H1 (cell line): ENCODE results near the gene HOMER2. TPM values are rescaled to one million over a fixed set of nuclear protein-coding genes. Genes with fewer than 3 reads are reported as not detected.

Experiments used
- CTCF ChIA-PET: fragments of 300-600 bp; sonication (Branson Sonifier 250); formaldehyde crosslinking; loops from one replicate; lab custom pipeline; 2021; ENCODE audit not compliant: partially characterized antibody; lab: Charles Lee
- POLR2A ChIA-PET: fragments of 300-600 bp; sonication (Branson Sonifier 250); formaldehyde crosslinking; loops from one replicate; lab custom pipeline; 2021; ENCODE audit warnings: inconsistent platforms; ENCODE audit not compliant: partially characterized antibody; lab: Charles Lee
- DNase-seq, 2 experiments: peaks; one replicate each; pipeline versions ENCODE4 v3.0.0 to v3.0.0-alpha.2; 2010 to 2022; ENCODE audit warnings: low spot score in 2 of 2, low read depth in 1 of 2, mixed read lengths in 1 of 2
- FAIRE-seq: peaks from 2 replicates; lab custom pipeline; 2011; peaks lifted over from hg19 to GRCh38; lab: Jason Lieb, UNC
- H2AFZ ChIP-seq: 2 replicates; pipeline ENCODE4 v1.8.1; 2012; ENCODE audit warnings: low read length, inconsistent platforms
- H2AK5ac ChIP-seq: 2 replicates; pipeline ENCODE4 v1.6.1; 2013; ENCODE audit warnings: low read depth, low read length
- H2BK120ac ChIP-seq: replicated peaks from 2 replicates; pipeline ENCODE3; 2013; ENCODE audit warnings: low read depth, low read length, inconsistent platforms
- H2BK12ac ChIP-seq: 2 replicates; pipeline ENCODE4 v1.6.1; 2013; ENCODE audit warnings: low read depth, low read length
- H2BK15ac ChIP-seq: 2 replicates; pipeline ENCODE4 v1.6.1; 2013; ENCODE audit warnings: low read length
- H2BK20ac ChIP-seq: 2 replicates; pipeline ENCODE4 v1.6.1; 2013; ENCODE audit warnings: low read length
- H2BK5ac ChIP-seq: 2 replicates; pipeline ENCODE4 v1.6.1; 2013; ENCODE audit warnings: low read depth, low read length
- H3K14ac ChIP-seq: 2 replicates; pipeline ENCODE4 v1.6.1; 2013; ENCODE audit warnings: inconsistent platforms; ENCODE audit not compliant: insufficient read length
- H3K18ac ChIP-seq: 2 replicates; pipeline ENCODE4 v1.6.1; 2013; ENCODE audit warnings: low read length; ENCODE audit errors: extremely low read depth
- H3K23ac ChIP-seq: 2 replicates; pipeline ENCODE4 v1.6.1; 2013; ENCODE audit warnings: inconsistent platforms; ENCODE audit not compliant: insufficient read length
- H3K23me2 ChIP-seq: 2 replicates; pipeline ENCODE4 v1.6.1; 2013; ENCODE audit warnings: low read depth, low read length
- H3K27ac ChIP-seq: 2 replicates; pipeline ENCODE4 v1.6.1; 2011; ENCODE audit warnings: low read depth, low read length, inconsistent platforms
- H3K27me3 ChIP-seq, 4 experiments: replicated peaks in 1 of 4; 1 replicate in 1 of 4; 2 replicates in 3 of 4; pipeline versions ENCODE4 v1.6.1 to v1.8.1; 2011 to 2013; ENCODE audit warnings: low read length in 3 of 4, mild to moderate bottlenecking in 3 of 4, inconsistent platforms in 2 of 4, mixed read lengths in 2 of 4, moderate library complexity in 1 of 4; ENCODE audit not compliant: control insufficient read depth in 3 of 4, insufficient read depth in 3 of 4; ENCODE audit errors: extremely low read depth in 1 of 4
- H3K36me3 ChIP-seq, 4 experiments: 2 replicates each; pipeline versions ENCODE4 v1.6.1 to v1.8.1; 2011 to 2013; ENCODE audit warnings: mild to moderate bottlenecking in 4 of 4, low read length in 3 of 4, moderate library complexity in 2 of 4, control low read depth in 1 of 4, inconsistent platforms in 1 of 4; ENCODE audit not compliant: insufficient read depth in 4 of 4, control insufficient read depth in 2 of 4
- H3K4ac ChIP-seq: replicated peaks from 2 replicates; pipeline ENCODE3; 2013; ENCODE audit warnings: low read length, low read depth, mixed read lengths, inconsistent platforms; ENCODE audit not compliant: insufficient read length
- H3K4me1 ChIP-seq, 4 experiments: replicated peaks in 1 of 4; 1 replicate in 1 of 4; 2 replicates in 3 of 4; pipeline versions ENCODE4 v1.6.1 to v1.8.1; 2011 to 2013; ENCODE audit warnings: low read length in 3 of 4, inconsistent platforms in 2 of 4, mixed read lengths in 1 of 4; ENCODE audit not compliant: insufficient read depth in 4 of 4, control insufficient read depth in 3 of 4
- H3K4me2 ChIP-seq, 2 experiments: 2 replicates each; pipeline versions ENCODE4 v1.6.1 to v1.8.1; 2011 to 2013; ENCODE audit warnings: low read depth in 2 of 2, low read length in 2 of 2, control low read depth in 1 of 2, inconsistent platforms in 1 of 2, mild to moderate bottlenecking in 1 of 2; ENCODE audit not compliant: insufficient read depth in 1 of 2
- H3K4me3 ChIP-seq, 4 experiments: fragments of 200-600, 300-600 bp in 1 of 4; sonication (generic), shearing (Covaris generic), sonication (Bioruptor Twin) in 1 of 4; 2 replicates each; pipeline versions ENCODE4 v1.5.1 to v1.8.1; 2011 to 2016; ENCODE audit warnings: low read length in 4 of 4, low read depth in 3 of 4, control low read depth in 2 of 4, inconsistent platforms in 2 of 4, mild to moderate bottlenecking in 2 of 4, mixed read lengths in 1 of 4, moderate library complexity in 1 of 4; ENCODE audit not compliant: insufficient read depth in 2 of 4; ENCODE audit errors: extremely low read depth in 1 of 4
- H3K56ac ChIP-seq: replicated peaks from 2 replicates; pipeline ENCODE3; 2013; ENCODE audit warnings: low read depth, mild to moderate bottlenecking, mixed read lengths, low read length, inconsistent platforms; ENCODE audit not compliant: insufficient read length
- H3K79me1 ChIP-seq: 2 replicates; pipeline ENCODE4 v1.6.1; 2013; ENCODE audit warnings: low read depth, low read length, control low read depth
- H3K79me2 ChIP-seq, 2 experiments: 2 replicates each; pipeline versions ENCODE4 v1.6.1 to v1.8.1; 2012 to 2013; ENCODE audit warnings: low read length in 2 of 2, mild to moderate bottlenecking in 2 of 2, inconsistent platforms in 1 of 2; ENCODE audit not compliant: insufficient read depth in 2 of 2, control insufficient read depth in 1 of 2
- H3K9ac ChIP-seq, 4 experiments: replicated peaks in 1 of 4; 1 replicate in 1 of 4; 2 replicates in 3 of 4; pipeline versions ENCODE4 v1.6.1 to v1.8.1; 2011 to 2013; ENCODE audit warnings: low read depth in 3 of 4, low read length in 3 of 4, control low read depth in 2 of 4, mild to moderate bottlenecking in 2 of 4, moderate library complexity in 2 of 4, inconsistent platforms in 1 of 4; ENCODE audit errors: extremely low read depth in 1 of 4
- H3K9me3 ChIP-seq, 2 experiments: 2 replicates each; pipeline versions ENCODE4 v1.6.1 to v1.8.1; 2012 to 2013; ENCODE audit warnings: mild to moderate bottlenecking in 2 of 2, moderate library complexity in 2 of 2, control low read depth in 1 of 2, inconsistent platforms in 1 of 2, low read depth in 1 of 2, low read length in 1 of 2, mixed read lengths in 1 of 2; ENCODE audit not compliant: insufficient read depth in 2 of 2
- H4K20me1 ChIP-seq, 2 experiments: replicated peaks in 1 of 2; 2 replicates each; pipeline versions ENCODE3 to v1.8.1; 2011 to 2013; ENCODE audit warnings: inconsistent platforms in 2 of 2, low read length in 2 of 2, mild to moderate bottlenecking in 1 of 2; ENCODE audit not compliant: insufficient read depth in 2 of 2, control insufficient read depth in 1 of 2
- H4K5ac ChIP-seq: 2 replicates; pipeline ENCODE4 v1.6.1; 2013; ENCODE audit warnings: low read length, low read depth, mixed read lengths, inconsistent platforms; ENCODE audit not compliant: insufficient read length
- H4K8ac ChIP-seq: 2 replicates; pipeline ENCODE4 v1.8.0; 2013; ENCODE audit warnings: mild to moderate bottlenecking, moderate library complexity, low read length, inconsistent platforms; ENCODE audit not compliant: insufficient read depth; ENCODE audit errors: extremely low read depth
- H4K91ac ChIP-seq: replicated peaks from 2 replicates; pipeline ENCODE3; 2013; ENCODE audit warnings: low read length, mixed read lengths, inconsistent platforms; ENCODE audit not compliant: insufficient read length
- BRCA1 ChIP-seq: IDR thresholded peaks from 2 replicates; pipeline ENCODE4 v1.6.1; 2012; ENCODE audit warnings: low read depth, low read length, improper control_type of control experiment
- CTBP2 ChIP-seq: IDR thresholded peaks from 2 replicates; pipeline ENCODE4 v1.7.0; 2011; ENCODE audit warnings: borderline replicate concordance, mild to moderate bottlenecking, moderate library complexity, mixed read lengths, low read length; ENCODE audit not compliant: insufficient read depth, insufficient read length
- NRF1 ChIP-seq: IDR thresholded peaks from 2 replicates; pipeline ENCODE4 v1.6.1; 2011; ENCODE audit warnings: mild to moderate bottlenecking, low read depth, low read length, improper control_type of control experiment
- SIRT6 ChIP-seq: IDR thresholded peaks from one replicate; pipeline ENCODE4 v1.7.1; 2012; ENCODE audit warnings: low read length, inconsistent platforms
- SP2 ChIP-seq: IDR thresholded peaks from 2 replicates; pipeline ENCODE4 v1.6.1; 2012; ENCODE audit warnings: mild to moderate bottlenecking, low read length, inconsistent platforms
- SRF ChIP-seq: IDR thresholded peaks from 2 replicates; pipeline ENCODE4 v1.6.1; 2011; ENCODE audit warnings: mild to moderate bottlenecking, low read depth, low read length, moderate library complexity
- WGBS, 2 experiments: shearing (Covaris generic) in 1 of 2; methylation state at CpG; one replicate each; pipeline versions ENCODE4 v1.1.6 to v1.1.7; 2013 to 2015; ENCODE audit warnings: low lambda C conversion rate in 2 of 2, mixed read lengths in 2 of 2, inconsistent platforms in 1 of 2, low coverage in 1 of 2, missing lambda C conversion rate in 1 of 2; ENCODE audit not compliant: insufficient replicate concordance in 2 of 2, insufficient coverage in 1 of 2, insufficient read length in 1 of 2; ENCODE audit errors: extremely low coverage in 1 of 2, missing lambda C conversion rate in 1 of 2; 5-methylcytosine and 5-hydroxymethylcytosine counted together
- polyA plus RNA-seq, 7 experiments: library from polyadenylated mRNA; depleted of rRNA in 3 of 7; stranded (reverse) in 5 of 7; unstranded in 2 of 7; fragments of >200 nt in 5 of 7; fragments of 200-250 nt in 2 of 7; gene quantifications; 1 replicate in 5 of 7; 2 replicates in 1 of 7; 4 replicates in 1 of 7; pipeline versions ENCODE4 v1.2.1 to v1.2.3, GENCODE V29; 2011 to 2013; ENCODE audit warnings: missing spikeins in 2 of 7, mixed read lengths in 2 of 7
- total RNA-seq: library from RNA; stranded (reverse); fragmentation: NEBNext Ultra II Directional; extraction: Animal tissue kit (Norgen Biotek cat#: 25700); gene quantifications from 2 replicates; pipeline ENCODE4 v1.2.1, GENCODE V29; 2021

The HOMER2 gene
- total and polyA plus RNA-seq, 2 of the 8 experiments (the other 6 are each of a cell fraction or from before 2014, with no cell fraction given) = 12.5 to 27.6 TPM

DNA sequence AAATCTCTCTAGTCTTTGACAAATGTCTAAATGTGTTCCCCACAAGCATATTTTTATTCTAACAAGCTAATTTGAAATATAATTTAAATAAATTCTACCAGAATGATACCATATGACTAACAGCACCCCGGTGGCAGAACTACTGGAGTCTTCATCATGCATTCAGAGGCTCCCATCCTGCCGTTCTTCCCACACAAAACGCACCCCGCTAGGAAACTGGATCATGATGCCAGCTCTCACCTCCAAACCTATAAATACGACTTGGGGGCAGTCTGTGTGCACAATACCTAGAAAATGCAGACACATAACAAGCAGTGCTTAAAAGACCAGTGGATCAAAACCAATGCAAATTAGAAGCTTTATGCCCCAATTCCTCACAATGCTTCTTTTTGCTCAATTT, 8.5 kb downstream of the HOMER2 start:
- Histone ChIP-seq H3K9me3 (no peaks in the 10 kb centered on the region), H4K91ac (no peak overlapping the region), H3K23ac (no peak overlapping the region), H4K20me1 (peaks cover 0 to 2% of the 10 kb centered on the region in 2 experiments), H2BK12ac (no peak overlapping the region), H3K27ac (no peak overlapping the region), H3K56ac (no peak overlapping the region), H3K23me2 (no peaks in the 10 kb centered on the region), H2AFZ (no peak overlapping the region), H2BK120ac (no peak overlapping the region), H2BK15ac (no peak overlapping the region), H3K79me2 (no peaks in the 10 kb centered on the region), H3K79me1 (no peaks in the 10 kb centered on the region), H2BK20ac (no peak overlapping the region), H3K18ac (no peak overlapping the region), H4K5ac (no peak overlapping the region), H3K4ac (no peak overlapping the region), H2BK5ac (no peak overlapping the region), H3K14ac (no peak overlapping the region), H2AK5ac (no peak overlapping the region), H4K8ac (no peak overlapping the region), H3K4me2 (no peak overlapping the region), H3K9ac (no peak overlapping the region), H3K36me3 (no peaks in the 10 kb centered on the region), H3K4me3 (no peak overlapping the region), H3K27me3 (no peaks in the 10 kb centered on the region), H3K4me1 (no peaks in the 10 kb centered on the region)
- FAIRE-seq (no peak), DNase-seq (no peak)
- CTCF ChIA-PET = interaction anchor here (0.7 to 2.1 kb wide), 8 partner anchors 14 to 56 kb away, joined by 3 to 7 read pairs (median 4); no protein-coding TSS in a partner anchor
- POLR2A ChIA-PET = interaction anchor here (0.5 to 1.3 kb wide), 2 partner anchors 17 to 355 kb away, joined by 3 read pairs; no protein-coding TSS in a partner anchor
- 91% methylated on average over 5 of the region's 5 CpGs; no CpG with 5 or more reads in 1 of the 2 experiments for WGBS, 2 experiments
- TF ChIP-seq CTBP2 (no peak), BRCA1 (no peak), SIRT6 (no peak), SRF (no peak), NRF1 (no peak), SP2 (no peak)
